ENCODE data around the gene CD55. TPM values are rescaled to one million over a fixed set of nuclear protein-coding genes. Genes with fewer than 3 reads are reported as not detected.

CD55 gene
- total and polyA plus RNA-seq, 2 donors = 83.1 to 108 TPM

DNA sequence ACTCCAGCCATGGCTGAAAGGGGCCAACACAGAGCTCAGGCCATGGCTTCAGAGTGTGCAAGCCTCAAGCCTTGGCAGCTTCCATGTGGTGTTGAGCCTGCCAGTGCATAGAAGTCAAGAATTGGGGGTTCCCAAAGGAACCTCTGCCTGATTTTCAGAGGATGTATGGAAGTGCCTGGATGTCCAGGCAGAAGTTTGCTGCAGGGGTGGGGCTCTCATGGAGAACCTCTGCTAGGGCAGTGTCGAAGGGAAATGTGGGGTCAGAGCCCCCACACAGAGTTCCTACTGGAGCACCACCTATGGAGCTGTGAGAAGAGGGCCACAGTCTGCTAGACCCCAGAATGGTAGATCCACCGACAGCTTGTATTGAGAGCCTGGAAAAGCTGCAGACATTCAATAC, 29.8 kb upstream of the CD55 start:
- no peaks in the 10 kb centered on the region for H3K4me1 ChIP-seq (ENCODE audit: insufficient read depth)
- DNase-seq (ENCODE audit: extremely low spot score) = no peak
- H3K36me3 ChIP-seq (ENCODE audit: insufficient read depth) = no peaks in the 10 kb centered on the region
- no peak overlapping the region for H3K4me3 ChIP-seq (ENCODE audit: low read depth, low read length)
- H3K27ac ChIP-seq (ENCODE audit: low read depth) = no peak overlapping the region
- 96% methylated on average over 2 of the region's 2 CpGs for whole genome bisulfite sequencing

DNA sequence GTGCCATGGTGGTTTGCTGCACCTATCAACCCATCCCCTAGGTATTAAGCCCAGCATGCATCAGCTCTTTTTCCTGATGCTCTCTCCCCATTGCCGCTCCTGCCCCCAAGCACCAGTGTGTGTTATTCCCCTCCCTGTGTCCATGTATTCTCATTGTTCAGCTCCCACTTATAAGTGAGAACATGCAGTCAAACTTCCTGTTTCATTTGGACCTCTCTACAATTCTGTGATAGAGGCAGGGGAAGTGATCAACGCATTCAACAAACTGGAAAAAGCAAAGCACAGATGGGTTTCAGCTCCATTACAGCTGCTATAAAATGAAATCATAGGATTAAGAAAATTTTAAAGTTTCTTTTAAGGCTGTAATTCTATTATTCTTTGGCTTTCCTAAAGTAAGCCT, 23.3 kb upstream of the CD55 start:
- H3K27ac ChIP-seq (ENCODE audit: low read depth) = no peak overlapping the region
- no peaks in the 10 kb centered on the region for H3K36me3 ChIP-seq (ENCODE audit: insufficient read depth)
- H3K4me3 ChIP-seq (ENCODE audit: low read depth, low read length) = no peak overlapping the region
- WGBS = 75% methylated on average over 2 of the region's 2 CpGs
- no peak for DNase-seq (ENCODE audit: extremely low spot score)
- H3K4me1 ChIP-seq (ENCODE audit: insufficient read depth) = no peaks in the 10 kb centered on the region

- H3K4me3 ChIP-seq (ENCODE audit: low read depth, low read length) = no peak overlapping the region
- no peak for DNase-seq (ENCODE audit: extremely low spot score)
- H3K4me1 ChIP-seq (ENCODE audit: insufficient read depth) = no peaks in the 10 kb centered on the region
- 70% methylated on average over 4 of the region's 4 CpGs for WGBS
- no peak overlapping the region for H3K27ac ChIP-seq (ENCODE audit: low read depth)
- H3K36me3 ChIP-seq (ENCODE audit: insufficient read depth) = no peaks in the 10 kb centered on the region
Measured at GRCh38 chr1:207298636-207299398, 22.7 kb upstream of the CD55 start.

- H3K4me1 ChIP-seq (ENCODE audit: insufficient read depth) = no peaks in the 10 kb centered on the region
- H3K36me3 ChIP-seq (ENCODE audit: insufficient read depth) = no peaks in the 10 kb centered on the region
- H3K4me3 ChIP-seq (ENCODE audit: low read depth, low read length) = no peak overlapping the region
- H3K27ac ChIP-seq (ENCODE audit: low read depth) = no peak overlapping the region
- no peak for DNase-seq (ENCODE audit: extremely low spot score)
Measured at GRCh38 chr1:207300970-207301369, 20.5 kb upstream of the CD55 start.

GRCh38 chr1:207302618-207303393, 18.7 kb upstream of the CD55 start:
- DNase-seq (ENCODE audit: extremely low spot score) = no peak
- WGBS = 91% methylated on average over 1 of the region's 1 CpG
- Histone ChIP-seq H3K4me1 (ENCODE audit: insufficient read depth) (no peaks in the 10 kb centered on the region), H3K36me3 (ENCODE audit: insufficient read depth) (no peaks in the 10 kb centered on the region), H3K27ac (ENCODE audit: low read depth) (no peak overlapping the region), H3K4me3 (ENCODE audit: low read depth, low read length) (no peak overlapping the region)

- no peaks in the 10 kb centered on the region for H3K4me1 ChIP-seq (ENCODE audit: insufficient read depth)
- DNase-seq (ENCODE audit: extremely low spot score) = no peak
- 89% methylated on average over 8 of the region's 8 CpGs for WGBS
- no peak overlapping the region for H3K4me3 ChIP-seq (ENCODE audit: low read depth, low read length)
- H3K27ac ChIP-seq (ENCODE audit: low read depth) = no peak overlapping the region
- H3K36me3 ChIP-seq (ENCODE audit: insufficient read depth) = no peaks in the 10 kb centered on the region
Measured at GRCh38 chr1:207304710-207305488, 16.6 kb upstream of the CD55 start.

DNA sequence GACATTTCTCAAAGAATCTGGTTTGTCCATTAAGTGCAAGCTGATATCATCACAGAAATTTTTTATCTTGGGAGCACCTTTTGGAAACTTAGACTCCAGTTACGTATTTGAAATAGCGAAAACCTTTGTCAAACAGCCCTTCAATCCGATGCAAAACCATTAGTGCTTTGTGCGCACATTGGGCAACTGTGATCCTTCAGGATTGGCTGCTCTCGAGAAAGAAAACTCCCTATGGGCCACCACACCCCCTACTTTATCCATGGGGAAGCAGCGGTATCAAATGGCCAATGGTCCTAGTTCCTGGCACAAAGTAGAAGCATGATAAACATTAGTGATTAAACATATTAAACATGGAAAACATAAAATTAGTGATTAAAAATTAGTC, 16.0 kb upstream of the CD55 start:
- Histone ChIP-seq H3K4me1 (ENCODE audit: insufficient read depth) (no peaks in the 10 kb centered on the region), H3K36me3 (ENCODE audit: insufficient read depth) (no peaks in the 10 kb centered on the region), H3K27ac (ENCODE audit: low read depth) (no peak overlapping the region), H3K4me3 (ENCODE audit: low read depth, low read length) (no peak overlapping the region)
- 89% methylated on average over 6 of the region's 6 CpGs for WGBS
- DNase-seq (ENCODE audit: extremely low spot score) = no peak

DNA sequence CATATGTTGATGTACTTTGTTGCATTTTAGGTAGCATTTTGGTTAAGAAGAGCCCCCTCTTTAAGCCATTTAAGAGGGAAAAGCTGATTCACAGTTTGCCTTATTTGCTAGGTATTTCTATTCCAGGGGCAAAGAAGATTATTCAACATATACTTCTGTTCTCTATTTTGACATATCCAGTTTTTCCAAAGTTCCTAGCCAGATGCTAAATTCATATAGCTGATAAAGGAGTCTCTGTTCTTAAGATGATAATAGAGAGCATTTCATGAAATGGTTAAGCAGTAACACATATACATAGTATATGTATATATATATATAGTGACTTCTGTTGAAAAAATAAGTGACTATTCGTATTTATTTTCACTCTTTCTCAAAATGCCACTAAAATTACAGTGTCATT, 15.5 kb upstream of the CD55 start:
- Histone ChIP-seq H3K27ac (ENCODE audit: low read depth) (no peak overlapping the region), H3K36me3 (ENCODE audit: insufficient read depth) (no peaks in the 10 kb centered on the region), H3K4me1 (ENCODE audit: insufficient read depth) (no peaks in the 10 kb centered on the region), H3K4me3 (ENCODE audit: low read depth, low read length) (no peak overlapping the region)
- 93% methylated on average over 1 of the region's 1 CpG for WGBS
- DNase-seq (ENCODE audit: extremely low spot score) = no peak

- Histone ChIP-seq H3K4me1 (ENCODE audit: insufficient read depth) (no peaks in the 10 kb centered on the region), H3K36me3 (ENCODE audit: insufficient read depth) (no peaks in the 10 kb centered on the region), H3K27ac (ENCODE audit: low read depth) (no peak overlapping the region), H3K4me3 (ENCODE audit: low read depth, low read length) (no peak overlapping the region)
- 73% methylated on average over 5 of the region's 5 CpGs for WGBS
- DNase-seq (ENCODE audit: extremely low spot score) = no peak
Measured at GRCh38 chr1:207306603-207307002, 14.9 kb upstream of the CD55 start.

GRCh38 chr1:207308451-207309190, 12.9 kb upstream of the CD55 start:
- no peaks in the 10 kb centered on the region for H3K4me1 ChIP-seq (ENCODE audit: insufficient read depth)
- no peaks in the 10 kb centered on the region for H3K36me3 ChIP-seq (ENCODE audit: insufficient read depth)
- no peak overlapping the region for H3K27ac ChIP-seq (ENCODE audit: low read depth)
- WGBS = 95% methylated on average over 2 of the region's 2 CpGs
- no peak overlapping the region for H3K4me3 ChIP-seq (ENCODE audit: low read depth, low read length)
- DNase-seq (ENCODE audit: extremely low spot score) = no peak

DNA sequence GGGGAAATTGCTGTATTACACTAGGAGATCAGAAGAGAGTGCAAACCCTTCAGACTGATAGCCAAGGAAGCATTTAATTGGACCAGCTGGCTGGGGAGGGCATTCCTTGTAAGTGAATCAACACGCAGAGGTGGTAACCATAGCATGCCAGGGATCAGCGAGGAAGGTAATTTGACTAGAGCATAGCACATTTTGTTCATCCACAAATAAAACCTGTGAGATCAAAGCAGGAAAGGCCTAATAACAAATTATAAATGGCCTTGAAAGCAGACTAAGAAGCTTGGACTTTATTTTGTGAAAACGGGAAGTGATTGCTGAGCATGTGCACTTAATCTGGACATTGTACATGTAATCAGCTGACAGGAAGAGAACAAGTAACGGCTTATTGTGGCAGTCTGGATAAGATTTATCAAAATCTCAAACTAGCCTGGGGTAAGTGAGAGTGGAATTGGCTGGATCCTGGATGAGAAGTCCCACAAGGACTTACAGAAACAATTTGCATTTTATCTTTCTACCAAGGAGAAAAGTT, 11.7 kb upstream of the CD55 start:
- Histone ChIP-seq H3K4me1 (ENCODE audit: insufficient read depth) (no peaks in the 10 kb centered on the region), H3K36me3 (ENCODE audit: insufficient read depth) (no peaks in the 10 kb centered on the region), H3K4me3 (ENCODE audit: low read depth, low read length) (no peak overlapping the region), H3K27ac (ENCODE audit: low read depth) (peak overlapping the region; percentile 38)
- 27% methylated on average over 4 of the region's 4 CpGs for WGBS
- DNase-seq (ENCODE audit: extremely low spot score) = no peak

- Histone ChIP-seq H3K4me1 (ENCODE audit: insufficient read depth) (no peaks in the 10 kb centered on the region), H3K4me3 (ENCODE audit: low read depth, low read length) (no peak overlapping the region), H3K36me3 (ENCODE audit: insufficient read depth) (no peaks in the 10 kb centered on the region), H3K27ac (ENCODE audit: low read depth) (no peak overlapping the region)
- no peak for DNase-seq (ENCODE audit: extremely low spot score)
- WGBS = 72% methylated on average over 3 of the region's 3 CpGs
Measured at GRCh38 chr1:207311888-207312603, 9.4 kb upstream of the CD55 start.

GRCh38 chr1:207312604-207312920, 8.9 kb upstream of the CD55 start:
- no peak overlapping the region for H3K27ac ChIP-seq (ENCODE audit: low read depth)
- no peaks in the 10 kb centered on the region for H3K36me3 ChIP-seq (ENCODE audit: insufficient read depth)
- DNase-seq (ENCODE audit: extremely low spot score) = no peak
- no peak overlapping the region for H3K4me3 ChIP-seq (ENCODE audit: low read depth, low read length)
- WGBS = 67% methylated on average over 1 of the region's 1 CpG
- no peaks in the 10 kb centered on the region for H3K4me1 ChIP-seq (ENCODE audit: insufficient read depth)

Data from urinary bladder (tissue), 4 donors.